Prostate gland (tissue), 2 donors: ENCODE data around the gene THSD4.
A peak's percentile ranks its signal among the peaks of the same experiment; 100 is the strongest.

Experiments
- CTCF ChIP-seq, 4 experiments: fragments of 200-600 bp in 2 of 4; fragments of 450-650 bp in 2 of 4; sonication (generic) in 2 of 4; IDR thresholded peaks; 1 replicate in 3 of 4; 2 replicates in 1 of 4; pipeline ENCODE4 v1.5.1; 2016 to 2019; ENCODE audit warnings: antibody characterized with exemption in 4 of 4, mild to moderate bottlenecking in 2 of 4, moderate library complexity in 2 of 4
- POLR2A ChIP-seq: fragments of 450-650 bp; IDR thresholded peaks from one replicate; pipeline ENCODE4 v1.6.1; 2016; ENCODE audit warnings: antibody characterized with exemption, mild to moderate bottlenecking
- POLR2AphosphoS5 ChIP-seq: sonication (generic); formaldehyde crosslinking; IDR thresholded peaks from one replicate; pipeline ENCODE4 v1.6.1; 2017; ENCODE audit warnings: antibody characterized with exemption

GRCh38 chr15:71440489-71441110 is 325.3 kb downstream of the THSD4 start:
- peak; percentile 23 to 89 (median 72) for TF ChIP-seq CTCF (IDR thresholded peaks at IDR 0.05)
- TF ChIP-seq POLR2A: no peak
- TF ChIP-seq POLR2AphosphoS5: peak; percentile 33
